Subcutaneous adipose tissue (tissue), 4 donors: Measurements from ENCODE around the gene FCGBP. TPM values are rescaled to one million over a fixed set of nuclear protein-coding genes. Genes with fewer than 3 reads are reported as not detected.

ENCODE experiments used
- total RNA-seq, 4 donors: library from RNA; depleted of rRNA; stranded (reverse); fragments of >200 nt; gene quantifications; one replicate each; pipeline ENCODE4 v1.1.0, GENCODE V29; 2016
- TF ChIP-seq, protein P1 (sequence below): fragments of 450-650 bp; IDR thresholded peaks from one replicate; pipeline ENCODE4 v1.5.1; 2016; ENCODE audit warnings: low read depth, mild to moderate bottlenecking, control low read depth, antibody characterized with exemption, moderate library complexity

The FCGBP gene
- total RNA-seq, 4 donors from 2014 or later, result 11.9 to 321 (median 115) TPM

GRCh38 chr19:39970425-39970674 is 35.9 kb upstream of the FCGBP start:
- TF ChIP-seq, protein P1, sequence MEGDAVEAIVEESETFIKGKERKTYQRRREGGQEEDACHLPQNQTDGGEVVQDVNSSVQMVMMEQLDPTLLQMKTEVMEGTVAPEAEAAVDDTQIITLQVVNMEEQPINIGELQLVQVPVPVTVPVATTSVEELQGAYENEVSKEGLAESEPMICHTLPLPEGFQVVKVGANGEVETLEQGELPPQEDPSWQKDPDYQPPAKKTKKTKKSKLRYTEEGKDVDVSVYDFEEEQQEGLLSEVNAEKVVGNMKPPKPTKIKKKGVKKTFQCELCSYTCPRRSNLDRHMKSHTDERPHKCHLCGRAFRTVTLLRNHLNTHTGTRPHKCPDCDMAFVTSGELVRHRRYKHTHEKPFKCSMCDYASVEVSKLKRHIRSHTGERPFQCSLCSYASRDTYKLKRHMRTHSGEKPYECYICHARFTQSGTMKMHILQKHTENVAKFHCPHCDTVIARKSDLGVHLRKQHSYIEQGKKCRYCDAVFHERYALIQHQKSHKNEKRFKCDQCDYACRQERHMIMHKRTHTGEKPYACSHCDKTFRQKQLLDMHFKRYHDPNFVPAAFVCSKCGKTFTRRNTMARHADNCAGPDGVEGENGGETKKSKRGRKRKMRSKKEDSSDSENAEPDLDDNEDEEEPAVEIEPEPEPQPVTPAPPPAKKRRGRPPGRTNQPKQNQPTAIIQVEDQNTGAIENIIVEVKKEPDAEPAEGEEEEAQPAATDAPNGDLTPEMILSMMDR, result no peak

- TF ChIP-seq, protein P1, result no peak
Observed at GRCh38 chr19:39969681-39970424, 35.4 kb upstream of the FCGBP start.

DNA sequence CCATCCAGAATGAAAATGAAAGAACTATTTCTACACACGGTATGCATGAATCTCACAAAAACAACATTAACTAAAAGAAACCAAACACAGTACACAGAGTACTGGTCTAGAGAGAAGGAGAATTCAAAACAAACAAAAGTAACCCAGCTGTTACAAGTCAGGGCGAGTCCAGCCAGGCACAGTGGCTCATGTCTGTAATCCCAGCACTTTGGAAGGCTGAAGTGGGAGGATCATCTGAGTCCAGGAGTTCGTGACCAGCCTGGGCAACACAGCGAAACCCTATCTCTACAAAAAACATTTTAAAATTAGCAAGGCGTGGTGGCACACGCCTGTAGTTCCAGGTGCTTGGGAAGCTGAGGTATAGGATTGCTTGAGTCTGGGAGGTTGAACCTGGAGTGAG is 34.8 kb upstream of the FCGBP start:
- TF ChIP-seq, protein P1, result no peak

GRCh38 chr19:39968789-39969188 is 34.4 kb upstream of the FCGBP start:
- TF ChIP-seq, protein P1, result no peak

- TF ChIP-seq, protein P1, result no peak
Observed at GRCh38 chr19:39967561-39967960, 33.1 kb upstream of the FCGBP start.

- TF ChIP-seq, protein P1, result no peak
Observed at GRCh38 chr19:39966617-39967016, 32.2 kb upstream of the FCGBP start.

- TF ChIP-seq, protein P1, result no peak
Observed at GRCh38 chr19:39963898-39964297, 29.5 kb upstream of the FCGBP start.
